ENCODE data around the gene FIGNL1.

The FIGNL1 gene

GRCh38 chr7:50426280-50427045 lies 23.7 kb downstream of the FIGNL1 start:
- no peak overlapping the region for H3K9ac ChIP-seq (ENCODE audit: low read length)
- no peak overlapping the region for H3K4me3 ChIP-seq (ENCODE audit: low read depth in 1 of 2, low read length in 2 of 2)
- H3K9me3 ChIP-seq (ENCODE audit: low read length): no peaks in the 10 kb centered on the region
- H3K27ac ChIP-seq (ENCODE audit: low read depth, low read length): no peak overlapping the region
- H3K4me1 ChIP-seq (ENCODE audit: insufficient read depth, low read length): no peaks in the 10 kb centered on the region
- no peaks in the 10 kb centered on the region for H3K36me3 ChIP-seq (ENCODE audit: insufficient read depth, low read length)
- no peaks in the 10 kb centered on the region for H3K27me3 ChIP-seq (ENCODE audit: control insufficient read depth in 1 of 2, insufficient read depth in 2 of 2, low read length in 2 of 2)

- Histone ChIP-seq H3K36me3 (ENCODE audit: insufficient read depth, low read length) (no peaks in the 10 kb centered on the region), H3K4me3 (ENCODE audit: low read depth in 1 of 2, low read length in 2 of 2) (no peak overlapping the region), H3K27ac (ENCODE audit: low read depth, low read length) (no peak overlapping the region), H3K4me1 (ENCODE audit: insufficient read depth, low read length) (no peaks in the 10 kb centered on the region), H3K9me3 (ENCODE audit: low read length) (no peaks in the 10 kb centered on the region), H3K9ac (ENCODE audit: low read length) (no peak overlapping the region), H3K27me3 (ENCODE audit: control insufficient read depth in 1 of 2, insufficient read depth in 2 of 2, low read length in 2 of 2) (no peaks in the 10 kb centered on the region)
These were observed 24.8 kb downstream of the FIGNL1 start for GRCh38 chr7:50425318-50425717.

GRCh38 chr7:50423860-50424259 lies 26.3 kb downstream of the FIGNL1 start:
- Histone ChIP-seq H3K36me3 (ENCODE audit: insufficient read depth, low read length) (no peaks in the 10 kb centered on the region), H3K9me3 (ENCODE audit: low read length) (no peaks in the 10 kb centered on the region), H3K27ac (ENCODE audit: low read depth, low read length) (no peak overlapping the region), H3K9ac (ENCODE audit: low read length) (no peak overlapping the region), H3K4me3 (ENCODE audit: low read depth in 1 of 2, low read length in 2 of 2) (no peak overlapping the region), H3K27me3 (ENCODE audit: control insufficient read depth in 1 of 2, insufficient read depth in 2 of 2, low read length in 2 of 2) (no peaks in the 10 kb centered on the region), H3K4me1 (ENCODE audit: insufficient read depth, low read length) (no peaks in the 10 kb centered on the region)

GRCh38 chr7:50422858-50423257 lies 27.3 kb downstream of the FIGNL1 start:
- H3K9me3 ChIP-seq (ENCODE audit: low read length): no peaks in the 10 kb centered on the region

GRCh38 chr7:50421043-50421442 lies 29.1 kb downstream of the FIGNL1 start:
- Histone ChIP-seq H3K4me3 (ENCODE audit: low read depth in 1 of 2, low read length in 2 of 2) (no peak overlapping the region), H3K9me3 (ENCODE audit: low read length) (no peaks in the 10 kb centered on the region), H3K36me3 (ENCODE audit: insufficient read depth, low read length) (no peaks in the 10 kb centered on the region), H3K27ac (ENCODE audit: low read depth, low read length) (no peak overlapping the region), H3K27me3 (ENCODE audit: control insufficient read depth in 1 of 2, insufficient read depth in 2 of 2, low read length in 2 of 2) (no peaks in the 10 kb centered on the region), H3K9ac (ENCODE audit: low read length) (no peak overlapping the region), H3K4me1 (ENCODE audit: insufficient read depth, low read length) (no peaks in the 10 kb centered on the region)

More at GRCh38 chr7:50422858-50423257, 27.3 kb downstream of the FIGNL1 start:
- Histone ChIP-seq H3K27ac (ENCODE audit: low read depth, low read length) (no peak overlapping the region), H3K27me3 (ENCODE audit: control insufficient read depth in 1 of 2, insufficient read depth in 2 of 2, low read length in 2 of 2) (no peaks in the 10 kb centered on the region), H3K36me3 (ENCODE audit: insufficient read depth, low read length) (no peaks in the 10 kb centered on the region), H3K4me1 (ENCODE audit: insufficient read depth, low read length) (no peaks in the 10 kb centered on the region), H3K4me3 (ENCODE audit: low read depth in 1 of 2, low read length in 2 of 2) (no peak overlapping the region), H3K9ac (ENCODE audit: low read length) (no peak overlapping the region)

- Histone ChIP-seq H3K27ac (ENCODE audit: low read depth, low read length) (no peak overlapping the region), H3K4me1 (ENCODE audit: insufficient read depth, low read length) (no peaks in the 10 kb centered on the region), H3K9ac (ENCODE audit: low read length) (no peak overlapping the region), H3K27me3 (ENCODE audit: control insufficient read depth in 1 of 2, insufficient read depth in 2 of 2, low read length in 2 of 2) (no peaks in the 10 kb centered on the region), H3K36me3 (ENCODE audit: insufficient read depth, low read length) (no peaks in the 10 kb centered on the region), H3K4me3 (ENCODE audit: low read depth in 1 of 2, low read length in 2 of 2) (no peak overlapping the region), H3K9me3 (ENCODE audit: low read length) (no peaks in the 10 kb centered on the region)
These were observed 31.4 kb downstream of the FIGNL1 start for GRCh38 chr7:50418526-50419290.

GRCh38 chr7:50418086-50418515 lies 32.0 kb downstream of the FIGNL1 start:
- H3K27ac ChIP-seq (ENCODE audit: low read depth, low read length): no peak overlapping the region
- no peaks in the 10 kb centered on the region for H3K36me3 ChIP-seq (ENCODE audit: insufficient read depth, low read length)
- no peak overlapping the region for H3K4me3 ChIP-seq (ENCODE audit: low read depth in 1 of 2, low read length in 2 of 2)
- no peaks in the 10 kb centered on the region for H3K4me1 ChIP-seq (ENCODE audit: insufficient read depth, low read length)
- H3K27me3 ChIP-seq (ENCODE audit: control insufficient read depth in 1 of 2, insufficient read depth in 2 of 2, low read length in 2 of 2): no peaks in the 10 kb centered on the region
- no peaks in the 10 kb centered on the region for H3K9me3 ChIP-seq (ENCODE audit: low read length)
- no peak overlapping the region for H3K9ac ChIP-seq (ENCODE audit: low read length)

- H3K9me3 ChIP-seq (ENCODE audit: low read length): no peaks in the 10 kb centered on the region
- no peak overlapping the region for H3K27ac ChIP-seq (ENCODE audit: low read depth, low read length)
- H3K36me3 ChIP-seq (ENCODE audit: insufficient read depth, low read length): no peaks in the 10 kb centered on the region
- H3K4me3 ChIP-seq (ENCODE audit: low read depth in 1 of 2, low read length in 2 of 2): no peak overlapping the region
- H3K27me3 ChIP-seq (ENCODE audit: control insufficient read depth in 1 of 2, insufficient read depth in 2 of 2, low read length in 2 of 2): no peaks in the 10 kb centered on the region
- H3K4me1 ChIP-seq (ENCODE audit: insufficient read depth, low read length): no peaks in the 10 kb centered on the region
- no peak overlapping the region for H3K9ac ChIP-seq (ENCODE audit: low read length)
These were observed 33.5 kb downstream of the FIGNL1 start for GRCh38 chr7:50416527-50417182.

GRCh38 chr7:50415844-50416364 lies 34.2 kb downstream of the FIGNL1 start:
- H3K9me3 ChIP-seq (ENCODE audit: low read length): no peaks in the 10 kb centered on the region
- H3K9ac ChIP-seq (ENCODE audit: low read length): no peak overlapping the region
- H3K27ac ChIP-seq (ENCODE audit: low read depth, low read length): no peak overlapping the region
- H3K4me3 ChIP-seq (ENCODE audit: low read depth in 1 of 2, low read length in 2 of 2): no peak overlapping the region
- H3K4me1 ChIP-seq (ENCODE audit: insufficient read depth, low read length): no peaks in the 10 kb centered on the region
- H3K27me3 ChIP-seq (ENCODE audit: control insufficient read depth in 1 of 2, insufficient read depth in 2 of 2, low read length in 2 of 2): no peaks in the 10 kb centered on the region
- no peaks in the 10 kb centered on the region for H3K36me3 ChIP-seq (ENCODE audit: insufficient read depth, low read length)

GRCh38 chr7:50413561-50413960 lies 36.6 kb downstream of the FIGNL1 start:
- no peak overlapping the region for H3K4me3 ChIP-seq (ENCODE audit: low read depth in 1 of 2, low read length in 2 of 2)
- H3K27ac ChIP-seq (ENCODE audit: low read depth, low read length): no peak overlapping the region
- H3K27me3 ChIP-seq (ENCODE audit: control insufficient read depth in 1 of 2, insufficient read depth in 2 of 2, low read length in 2 of 2): no peaks in the 10 kb centered on the region
- no peaks in the 10 kb centered on the region for H3K9me3 ChIP-seq (ENCODE audit: low read length)
- H3K36me3 ChIP-seq (ENCODE audit: insufficient read depth, low read length): no peaks in the 10 kb centered on the region
- H3K4me1 ChIP-seq (ENCODE audit: insufficient read depth, low read length): no peaks in the 10 kb centered on the region
- no peak overlapping the region for H3K9ac ChIP-seq (ENCODE audit: low read length)

GRCh38 chr7:50412973-50413372 lies 37.2 kb downstream of the FIGNL1 start:
- Histone ChIP-seq H3K36me3 (ENCODE audit: insufficient read depth, low read length) (no peaks in the 10 kb centered on the region), H3K27ac (ENCODE audit: low read depth, low read length) (no peak overlapping the region), H3K4me3 (ENCODE audit: low read depth in 1 of 2, low read length in 2 of 2) (no peak overlapping the region), H3K9me3 (ENCODE audit: low read length) (no peaks in the 10 kb centered on the region), H3K27me3 (ENCODE audit: control insufficient read depth in 1 of 2, insufficient read depth in 2 of 2, low read length in 2 of 2) (no peaks in the 10 kb centered on the region), H3K9ac (ENCODE audit: low read length) (no peak overlapping the region), H3K4me1 (ENCODE audit: insufficient read depth, low read length) (no peaks in the 10 kb centered on the region)
